ENCODE data around the gene KRT6C.

GRCh38 chr12:52432559-52433207 lies 40.9 kb downstream of the KRT6C start:
- TF ChIP-seq CTCF (tag by site-specific recombination; IDR thresholded peaks at IDR 0.05), result no peak
- TF ChIP-seq GFI1B (tag by site-specific recombination; IDR thresholded peaks at IDR 0.05), result no peak
- TF ChIP-seq ZNF362 (tag by site-specific recombination; IDR thresholded peaks at IDR 0.05), result no peak
- TF ChIP-seq SP2 (tag by site-specific recombination; IDR thresholded peaks at IDR 0.05), result no peak
- TF ChIP-seq REST (tag by site-specific recombination; IDR thresholded peaks at IDR 0.05), result no peak
- no peak for TF ChIP-seq ZNF624 (tag by site-specific recombination; IDR thresholded peaks at IDR 0.05)
- no peak for TF ChIP-seq HOXA7 (CRISPR knock-in tag; IDR thresholded peaks at IDR 0.05; ENCODE audit: borderline replicate concordance)

All from HEK293 (cell line).